GM18858 (cell line): ENCODE data around the gene BLTP3B.
A peak's percentile ranks its signal among the peaks of the same experiment; 100 is the strongest.

Experiments
- ATAC-seq: cut with Tn5 transposase; IDR thresholded peaks from one replicate; pipeline ENCODE4 v1.9.1; 2021; ENCODE audit not compliant: unreplicated experiment

The BLTP3B gene

GRCh38 chr12:100164153-100164704 is 21.6 kb upstream of the BLTP3B start:
- ATAC-seq: no peak

DNA sequence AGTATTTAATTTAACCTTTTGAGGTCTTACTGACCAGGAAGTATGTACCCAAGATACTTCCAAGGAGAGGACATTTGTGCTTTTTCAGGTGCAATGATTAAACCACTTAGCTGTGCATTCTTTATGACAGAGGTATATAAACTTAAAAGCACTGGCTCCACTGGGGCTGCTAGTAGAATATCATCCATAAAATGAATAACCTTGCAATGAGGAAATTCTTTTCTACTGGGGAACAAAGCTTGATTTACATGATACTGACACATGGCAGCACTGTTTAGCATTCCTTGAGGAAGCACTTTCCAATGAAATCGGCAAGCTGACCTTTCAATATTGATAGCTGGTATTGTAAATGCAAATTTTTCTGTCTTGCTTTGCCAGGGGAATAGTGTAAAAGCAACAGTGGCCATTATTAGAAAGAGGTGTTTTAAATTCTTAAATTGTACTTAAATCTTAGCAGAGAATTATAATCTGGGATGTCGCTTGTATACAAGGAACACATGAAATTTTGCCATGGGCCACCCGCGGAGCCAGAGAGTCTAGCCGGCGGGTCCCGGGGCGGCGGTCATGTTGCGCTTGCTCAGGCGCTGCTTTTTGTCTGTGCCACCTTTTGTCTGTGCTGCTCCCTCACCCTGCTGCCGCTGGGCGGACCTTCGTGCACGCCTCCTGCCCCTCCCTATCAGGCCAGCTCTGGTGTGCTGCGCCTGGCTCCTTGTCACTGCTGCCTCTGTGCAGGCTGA is 20.9 kb upstream of the BLTP3B start:
- ATAC-seq: peak; percentile 100

- ATAC-seq: no peak
These were observed 16.9 kb upstream of the BLTP3B start for GRCh38 chr12:100159391-100160104.

GRCh38 chr12:100158535-100158934 is 15.9 kb upstream of the BLTP3B start:
- ATAC-seq: no peak

- no peak for ATAC-seq
These were observed 14.8 kb upstream of the BLTP3B start for GRCh38 chr12:100157427-100157821.

DNA sequence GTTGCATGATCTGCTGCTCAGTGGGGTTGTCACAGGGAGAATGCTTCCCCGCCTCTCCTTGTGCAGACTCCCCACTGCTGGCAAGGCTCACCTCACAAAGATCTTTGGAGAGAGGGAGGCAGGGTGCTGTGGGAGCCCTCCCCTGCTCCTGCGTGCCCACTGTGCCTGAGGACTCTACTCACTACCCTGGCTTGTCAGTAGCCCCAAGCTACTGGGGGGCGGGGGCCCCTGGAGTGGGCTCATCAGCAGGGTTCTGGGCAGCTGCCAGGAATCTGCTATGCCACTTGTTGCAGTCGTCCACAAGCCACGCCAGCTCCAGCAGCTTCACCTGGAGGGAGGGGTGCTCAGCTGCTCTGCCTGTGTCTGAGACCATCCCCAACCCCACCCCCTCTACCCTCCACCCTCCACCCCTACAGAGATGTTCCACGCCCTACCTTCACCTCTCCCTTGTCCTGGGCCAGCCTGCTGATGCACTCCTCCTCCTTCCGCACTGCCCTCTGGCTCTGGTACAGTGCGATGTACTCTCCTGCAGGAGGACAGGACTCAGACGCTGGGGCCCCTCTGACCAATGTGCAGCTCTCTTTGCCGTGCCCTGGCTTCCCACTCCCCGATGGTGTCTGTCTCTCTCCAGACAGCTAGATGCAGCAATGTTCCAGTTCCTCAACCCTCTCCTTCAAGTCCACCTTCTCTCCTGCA is 14.2 kb upstream of the BLTP3B start:
- no peak for ATAC-seq

DNA sequence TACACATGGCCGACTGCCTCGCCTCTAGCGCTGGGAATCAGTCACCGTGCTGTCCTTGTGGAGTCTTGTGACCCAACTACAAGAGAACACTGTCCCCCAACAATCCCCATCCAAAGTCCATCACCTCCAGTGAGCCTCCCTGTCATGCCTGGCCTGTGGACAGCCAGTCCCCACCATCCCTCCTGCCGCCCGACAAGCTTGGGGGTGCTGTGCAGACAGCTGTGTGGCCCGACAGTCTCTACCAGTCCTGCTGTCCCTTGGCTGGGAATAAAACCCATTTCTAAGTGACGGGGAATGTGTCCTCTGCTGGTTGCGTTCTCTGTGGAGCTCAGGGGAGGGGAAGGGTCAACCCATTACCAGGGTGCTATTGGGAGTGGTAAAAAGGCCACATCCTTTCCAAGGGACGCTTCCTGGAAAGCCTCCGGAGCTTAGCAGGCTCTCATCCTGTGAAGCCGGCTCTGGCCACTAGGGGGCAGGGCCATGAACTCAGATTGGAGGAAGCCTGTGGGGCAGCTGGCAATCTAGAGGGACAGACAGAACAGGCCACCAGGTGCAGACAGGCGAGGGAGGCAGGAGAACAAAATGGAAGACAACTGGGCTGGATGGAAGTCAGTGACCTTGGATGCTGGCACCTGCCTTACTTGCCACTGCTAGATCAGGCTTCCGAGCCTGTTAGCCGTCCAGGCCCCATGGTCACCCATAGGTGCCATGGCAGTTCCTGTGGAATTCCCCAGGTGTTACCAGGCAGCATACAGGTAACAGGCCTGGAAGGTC is 12.0 kb upstream of the BLTP3B start:
- peak; percentile 47 for ATAC-seq

DNA sequence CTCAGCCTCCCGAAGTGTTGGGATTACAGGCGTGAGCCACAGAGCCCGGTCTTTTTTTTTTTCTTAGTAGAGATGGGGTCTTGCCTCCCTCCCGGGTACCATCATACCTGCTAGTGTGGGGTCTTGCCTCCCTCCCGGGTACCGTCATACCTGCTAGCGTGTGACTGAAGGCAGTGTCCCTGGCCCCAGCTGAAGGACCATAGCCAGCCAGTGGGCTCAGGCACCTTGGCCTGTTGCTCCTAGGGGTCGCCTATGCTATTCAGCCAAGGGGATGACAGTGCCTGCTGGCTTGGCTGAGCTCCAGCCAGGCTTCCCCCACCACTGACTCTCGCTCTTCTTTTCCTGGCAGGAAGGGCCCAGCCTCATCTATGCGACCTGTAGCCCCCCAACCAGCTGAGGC is 10.5 kb upstream of the BLTP3B start:
- no peak for ATAC-seq

DNA sequence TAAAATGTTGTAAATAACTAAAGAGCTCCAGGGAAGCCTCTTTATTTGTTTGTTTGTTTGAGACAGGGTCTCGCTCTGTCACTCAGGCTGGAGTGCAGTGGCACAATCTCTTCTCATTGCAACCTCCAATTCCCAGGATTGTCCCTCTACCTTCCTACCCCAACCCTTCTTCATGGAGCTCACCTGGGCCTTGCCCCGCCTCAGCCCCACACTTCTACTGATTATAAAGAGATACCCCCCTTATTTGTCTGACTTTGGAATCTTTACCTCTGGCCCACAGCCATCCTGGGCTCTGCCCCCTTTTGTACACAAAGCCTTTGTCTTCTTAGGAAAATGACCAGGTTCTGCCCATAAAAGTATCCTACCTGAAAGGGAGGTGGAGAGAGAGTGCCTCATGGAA is 9.1 kb upstream of the BLTP3B start:
- ATAC-seq: no peak

DNA sequence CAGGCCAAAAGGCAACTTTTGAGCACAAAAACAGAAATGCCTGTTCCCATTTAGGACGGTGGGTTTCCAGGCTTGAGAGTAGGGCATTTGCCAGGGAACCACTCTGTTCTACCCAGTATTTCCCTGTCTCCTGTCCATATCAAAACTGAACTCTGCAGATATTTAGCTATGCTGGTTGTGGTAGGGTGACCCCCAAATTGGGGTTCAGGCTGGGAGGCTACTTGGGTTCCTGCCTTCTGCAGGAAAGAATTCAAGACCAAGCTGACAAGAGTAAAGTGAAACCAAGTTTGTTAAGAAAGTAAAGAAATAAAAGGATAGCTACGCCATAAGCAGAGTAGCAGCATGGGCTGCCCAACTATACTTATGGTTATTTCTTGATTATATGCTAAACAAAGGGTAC is 3.6 kb upstream of the BLTP3B start:
- no peak for ATAC-seq

GRCh38 chr12:100145643-100146042 is 3.0 kb upstream of the BLTP3B start:
- ATAC-seq: no peak

- ATAC-seq: peak; percentile 23
These were observed 450 bp downstream of the BLTP3B start for GRCh38 chr12:100141998-100142850.

- ATAC-seq: peak; percentile 35
These were observed 1.0 kb downstream of the BLTP3B start for GRCh38 chr12:100141666-100141997.

DNA sequence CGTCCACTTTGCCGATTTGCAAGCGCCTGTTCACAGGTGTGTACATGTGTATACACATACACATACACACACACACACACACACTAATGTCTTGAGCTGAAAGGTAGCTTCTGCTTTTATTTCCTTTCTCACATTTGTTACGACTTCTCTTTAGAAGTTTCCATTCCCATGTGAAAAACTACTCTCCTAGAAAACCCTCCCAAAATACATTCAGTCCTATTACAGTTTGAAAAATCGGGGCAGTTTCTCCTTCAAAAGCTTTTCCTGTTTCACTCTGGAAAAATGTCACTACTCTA is 3.9 kb downstream of the BLTP3B start:
- ATAC-seq: no peak

GRCh38 chr12:100138048-100138802 is 4.4 kb downstream of the BLTP3B start:
- ATAC-seq: peak; percentile 24

GRCh38 chr12:100133200-100133599 is 9.5 kb downstream of the BLTP3B start:
- no peak for ATAC-seq

DNA sequence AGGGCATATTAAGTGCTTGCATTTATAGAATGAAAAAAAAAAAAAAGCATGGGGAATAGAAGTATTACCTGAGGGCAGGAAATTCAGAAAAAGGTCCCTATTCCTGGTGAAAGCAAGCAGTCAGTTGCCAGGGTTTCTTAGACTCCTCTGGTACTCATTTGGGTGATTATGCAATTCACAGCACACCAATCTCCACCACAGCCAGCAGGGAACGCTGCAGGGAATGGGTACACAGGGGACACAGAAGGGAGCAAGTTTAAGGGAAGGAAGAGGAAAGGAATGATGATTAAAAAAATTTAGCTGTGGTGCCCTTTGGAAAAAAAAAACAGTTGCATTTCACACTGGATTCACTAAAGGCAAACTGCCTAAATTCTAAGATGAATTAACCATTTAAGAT is 14.2 kb downstream of the BLTP3B start:
- no peak for ATAC-seq

- ATAC-seq: no peak
These were observed 14.7 kb downstream of the BLTP3B start for GRCh38 chr12:100127766-100128511.
